OCI-LY3 (cell line): ENCODE measurements around the gene RBM33.

Source experiments
- CTCF ChIP-seq: fragments of 200-600, 300-600 bp; sonication (generic); IDR thresholded peaks from 2 replicates; pipeline ENCODE4 v1.5.1; 2014; ENCODE audit warnings: antibody characterized with exemption, low read length, low read depth
- EZH2phosphoT487 ChIP-seq: fragments of 200-600 bp; shearing (Covaris generic); IDR thresholded peaks from 2 replicates; pipeline ENCODE4 v1.6.1; 2018; ENCODE audit warnings: antibody characterized with exemption, mixed run types, low read depth

GRCh38 chr7:155737590-155737989 is 93.1 kb downstream of the RBM33 start:
- no peak for TF ChIP-seq CTCF
- TF ChIP-seq EZH2phosphoT487: no peak
